PC-9 (cell line): Measurements from ENCODE around the gene ZNF175. TPM values are rescaled to one million over a fixed set of nuclear protein-coding genes. Genes with fewer than 3 reads are reported as not detected.
A peak's percentile ranks its signal among the peaks of the same experiment; 100 is the strongest.

ENCODE experiments used
- Bru-seq: library from RNA; stranded (reverse); fragments of 400-500 nt; gene quantifications from one replicate; lab custom pipeline; 2021; lab: Mats Ljungman, UMichigan
- BruChase-seq, 2 experiments: library from RNA; stranded (reverse); fragments of 400-500 nt; gene quantifications; one replicate each; lab custom pipeline; 2021; lab: Mats Ljungman, UMichigan
- BruUV-seq: library from RNA; stranded (reverse); fragments of 400-500 nt; replicated peaks from 2 replicates; lab custom pipeline; 2021; lab: Mats Ljungman, UMichigan
- CTCF ChIA-PET: fragments of 300-600 bp; sonication (Branson Sonifier 250); formaldehyde crosslinking; loops from one replicate; lab custom pipeline; 2022; ENCODE audit warnings: antibody characterized with exemption; lab: Charles Lee
- POLR2A ChIA-PET: fragments of 300-600 bp; sonication (Branson Sonifier 250); formaldehyde crosslinking; loops from one replicate; lab custom pipeline; 2022; ENCODE audit warnings: antibody characterized with exemption; ENCODE audit not compliant: unreplicated experiment; lab: Charles Lee
- DNase-seq, 2 experiments: peaks; one replicate each; pipeline versions ENCODE4 v3.0.0 to v3.0.0-alpha.2; 2015 to 2022; ENCODE audit warnings: mixed read lengths in 1 of 2
- H2AFZ ChIP-seq: fragments of 200-600 bp; sonication (generic); 2 replicates; pipeline ENCODE4 v1.8.1; 2017; ENCODE audit warnings: antibody characterized with exemption
- H3F3A ChIP-seq: fragments of 200-600 bp; sonication (generic); 2 replicates; pipeline ENCODE4 v1.8.1; 2017; ENCODE audit warnings: antibody characterized with exemption, mild to moderate bottlenecking, low read depth; ENCODE audit not compliant: insufficient read depth
- H3K27ac ChIP-seq: fragments of 200-600 bp; sonication (generic); 2 replicates; pipeline ENCODE4 v1.6.1; 2016; ENCODE audit warnings: mixed run types
- H3K27me3 ChIP-seq: fragments of 200-600 bp; sonication (generic); 2 replicates; pipeline ENCODE4 v1.6.1; 2016; ENCODE audit warnings: low read depth, mixed run types; ENCODE audit not compliant: insufficient read depth
- H3K36me3 ChIP-seq: fragments of 200-600 bp; sonication (generic); 2 replicates; pipeline ENCODE4 v1.6.1; 2016; ENCODE audit warnings: low read depth, mixed run types
- H3K4me1 ChIP-seq: fragments of 200-600 bp; sonication (generic); replicated peaks from 2 replicates; pipeline ENCODE4 v1.6.1; 2016; ENCODE audit warnings: mixed run types; ENCODE audit not compliant: insufficient read depth
- H3K4me2 ChIP-seq: fragments of 200-600 bp; sonication (generic); 2 replicates; pipeline ENCODE4 v1.6.1; 2017; ENCODE audit warnings: mixed run types
- H3K4me3 ChIP-seq: fragments of 200-600 bp; sonication (generic); 2 replicates; pipeline ENCODE4 v1.6.1; 2016; ENCODE audit warnings: mixed run types
- H3K79me2 ChIP-seq: fragments of 200-600 bp; sonication (generic); 2 replicates; pipeline ENCODE4 v1.6.1; 2017; ENCODE audit warnings: low read depth, mixed run types
- H3K9me2 ChIP-seq: fragments of 200-600 bp; sonication (generic); 2 replicates; pipeline ENCODE4 v1.8.1; 2017; ENCODE audit warnings: mild to moderate bottlenecking; ENCODE audit not compliant: insufficient read depth
- H3K9me3 ChIP-seq: fragments of 200-600 bp; sonication (generic); 2 replicates; pipeline ENCODE4 v1.8.1; 2016; ENCODE audit warnings: low read depth; ENCODE audit not compliant: insufficient read depth
- H4K20me1 ChIP-seq: fragments of 200-600 bp; sonication (generic); 2 replicates; pipeline ENCODE4 v1.8.1; 2017; ENCODE audit not compliant: insufficient read depth
- CTCF ChIP-seq: fragments of 200-600 bp; sonication (generic); conservative IDR thresholded peaks from 2 replicates; pipeline ENCODE4 v1.6.1; 2017; ENCODE audit warnings: mixed run types, antibody characterized with exemption, mild to moderate bottlenecking, moderate library complexity
- EZH2 ChIP-seq: fragments of 200-600 bp; sonication (generic); IDR thresholded peaks from 2 replicates; pipeline ENCODE4 v1.8.0; 2017; ENCODE audit warnings: antibody characterized with exemption, low read depth
- intact Hi-C: fragments of 100-400 bp; cut with micrococcal nuclease; formaldehyde crosslinking; loops from one replicate; pipeline ENCODE4 v1.10.0; 2022; ENCODE audit not compliant: unreplicated experiment
- long read RNA-seq: library from polyadenylated mRNA; stranded (forward); transcript quantifications from one replicate; pipeline ENCODE4 v2.0.0, GENCODE V29; 2022
- total RNA-seq: library from RNA; stranded (reverse); gene quantifications from 2 replicates; pipeline ENCODE4 v1.2.3, GENCODE V29; 2021

Gene ZNF175
- 11.7 and 12.5 TPM in 2 replicates for total RNA-seq
- percentile 70 among the genes with signal in this experiment for Bru-seq, nascent RNA
- BruChase-seq, experiment 1, labeled RNA remaining after a 2-hour chase, result percentile 70 among the genes with signal in this experiment
- BruChase-seq, experiment 2, labeled RNA remaining after a 6-hour chase, result percentile 54 among the genes with signal in this experiment
- long read RNA-seq, partial matches to known transcripts, result 1 of 5 reads
- long read RNA-seq, other reads (novel, unspliced or antisense), result 4 of 5 reads

GRCh38 chr19:51570962-51571575 is at the start of gene ZNF175:
ZNF175 (plus strand) TSS chr19:51571283; CDS start chr19:51573330, 2,047 bp downstream.
- TF ChIP-seq EZH2 (no peak), CTCF (no peak)
- H4K20me1 ChIP-seq, result no peaks in the 10 kb centered on the region
- peaks cover 12% of the 10 kb centered on the region for H3K4me1 ChIP-seq
- H3K27ac ChIP-seq, result no peak within 1 kb of the TSS
- H3K9me2 ChIP-seq, result no peaks in the 10 kb centered on the region
- POLR2A ChIA-PET, result interaction anchor here (0.5 to 0.8 kb wide), 6 partner anchors 95 to 548 kb away, joined by 4 to 11 read pairs (median 8); no protein-coding TSS in a partner anchor
- H3K36me3 ChIP-seq, result no peaks in the 10 kb centered on the region
- peak; percentile 85 to 95 for DNase-seq
- no TSS peak for BruUV-seq
- peak within 1 kb of the TSS; percentile 74 for H3K4me3 ChIP-seq
- peaks cover 25% of the 10 kb centered on the region for H3K27me3 ChIP-seq
- H3K9me3 ChIP-seq, result no peaks in the 10 kb centered on the region
- H3K79me2 ChIP-seq, result 0 out of 2 replicates have a peak, but pooled peaks cover 2% of the 10 kb centered on the region
- intact Hi-C loops, result loop anchor here (1.0 kb wide), 1 partner anchor 23 kb away; no protein-coding TSS in a partner anchor
- CTCF ChIA-PET, result interaction anchor here (0.5 to 0.9 kb wide), 4 partner anchors 23 to 174 kb away, joined by 3 to 22 read pairs (median 12); no protein-coding TSS in a partner anchor
- H3K4me2 ChIP-seq, result peak within 1 kb of the TSS; percentile 86
- H2AFZ ChIP-seq, result peak within 1 kb of the TSS; percentile 70
- no peaks in the 10 kb centered on the region for H3F3A ChIP-seq

- Histone ChIP-seq H3K9me3 (no peaks in the 10 kb centered on the region), H3K27ac (no peak overlapping the region), H3K4me2 (no peak overlapping the region), H3K4me3 (no peak overlapping the region), H3K9me2 (no peaks in the 10 kb centered on the region; the same call in 1 of the 2 replicates), H4K20me1 (no peaks in the 10 kb centered on the region), H2AFZ (no peak overlapping the region), H3K27me3 (peaks cover 67% of the 10 kb centered on the region; the same call in 1 of the 2 replicates), H3K36me3 (no peaks in the 10 kb centered on the region), H3K79me2 (no peaks in the 10 kb centered on the region), H3K4me1 (no peaks in the 10 kb centered on the region), H3F3A (no peaks in the 10 kb centered on the region)
- POLR2A ChIA-PET, result no interaction called here
- intact Hi-C loops, result no loop called here
- DNase-seq, result no peak
- CTCF ChIA-PET, result no interaction called here
- BruUV-seq, result no TSS peak
- no peak for TF ChIP-seq EZH2
- TF ChIP-seq CTCF, result no peak
Observed at GRCh38 chr19:51521357-51521756, 49.7 kb upstream of the ZNF175 start.

GRCh38 chr19:51521781-51522180 is 49.3 kb upstream of the ZNF175 start:
- no TSS peak for BruUV-seq
- Histone ChIP-seq H3K27me3 (peaks cover 71% of the 10 kb centered on the region; the same call in 1 of the 2 replicates), H2AFZ (no peak overlapping the region), H3K9me2 (no peaks in the 10 kb centered on the region; the same call in 1 of the 2 replicates), H3K4me2 (no peak overlapping the region), H3K79me2 (no peaks in the 10 kb centered on the region), H3K27ac (no peak overlapping the region), H3K4me3 (no peak overlapping the region), H4K20me1 (no peaks in the 10 kb centered on the region), H3K9me3 (no peaks in the 10 kb centered on the region), H3K4me1 (no peaks in the 10 kb centered on the region), H3K36me3 (no peaks in the 10 kb centered on the region), H3F3A (no peaks in the 10 kb centered on the region)
- intact Hi-C loops, result no loop called here
- POLR2A ChIA-PET, result interaction anchor here (0.7 kb wide), 1 partner anchor 135 kb away, joined by 7 read pairs; no protein-coding TSS in a partner anchor
- CTCF ChIA-PET, result no interaction called here
- TF ChIP-seq CTCF (no peak), EZH2 (no peak)
- DNase-seq, result no peak
